ENCODE results near the gene ATG4C. TPM values are rescaled to one million over a fixed set of nuclear protein-coding genes. Genes with fewer than 3 reads are reported as not detected.
"Not testable (repeated sequence)": the region's sequence is repeated elsewhere in the genome, so short reads cannot be mapped to it uniquely, and the experiment has no call there.

ATG4C gene
- total and polyA plus RNA-seq, 2 experiments from 2014 or later = 6.2 to 11.7 TPM

- H3K9me3 ChIP-seq (ENCODE audit: low read depth) = no peaks in the 10 kb centered on the region
- H3K4me1 ChIP-seq (ENCODE audit: insufficient read depth) = peaks cover 7% of the 10 kb centered on the region; the same call in 1 of the 2 replicates
- H3K9ac ChIP-seq = no peak overlapping the region
- no peaks in the 10 kb centered on the region for H3K36me3 ChIP-seq (ENCODE audit: low read depth)
- H4K20me1 ChIP-seq (ENCODE audit: insufficient read depth) = no peaks in the 10 kb centered on the region
- H3F3A ChIP-seq (ENCODE audit: insufficient read depth) = no peaks in the 10 kb centered on the region
- in situ Hi-C loops (cut with MboI) = loop anchor here (10.0 kb wide), 1 partner anchor 578 kb away; no protein-coding TSS in a partner anchor
- H3K9me2 ChIP-seq (ENCODE audit: insufficient read depth) = no peaks in the 10 kb centered on the region
- DNase-seq = no peak
- no peaks in the 10 kb centered on the region for H3K79me2 ChIP-seq (ENCODE audit: insufficient read depth)
- no peaks in the 10 kb centered on the region for H3K27me3 ChIP-seq (replicated peaks; ENCODE audit: insufficient read depth)
- no peak for TF ChIP-seq EZH2phosphoT487 (IDR thresholded peaks at IDR 0.05; ENCODE audit: insufficient read depth, low read depth)
- TF ChIP-seq EZH2 (IDR thresholded peaks at IDR 0.05; ENCODE audit: insufficient read depth, poor library complexity, severe bottlenecking) = no peak
- H2AFZ ChIP-seq = no peak overlapping the region
- H3K4me3 ChIP-seq = no peak overlapping the region
- H3K27ac ChIP-seq = no peak overlapping the region
- WGBS, 2 experiments (ENCODE audit: low coverage in 1 of 2, low lambda C conversion rate in 2 of 2, missing lambda C conversion rate in 2 of 2) = 89 to 94% methylated on average over 32 to 35 of the region's 35 CpGs
- no peak overlapping the region for H3K4me2 ChIP-seq (ENCODE audit: unreplicated experiment)
These were observed 30.6 kb upstream of the ATG4C start for GRCh38 chr1:62753031-62753965.

GRCh38 chr1:62754938-62755337, 29.0 kb upstream of the ATG4C start:
- not testable (repeated sequence) for H3K4me1 ChIP-seq (ENCODE audit: insufficient read depth); H3K79me2 ChIP-seq (ENCODE audit: insufficient read depth); H2AFZ ChIP-seq; H4K20me1 ChIP-seq (ENCODE audit: insufficient read depth); H3K36me3 ChIP-seq (ENCODE audit: low read depth); H3K27ac ChIP-seq; H3K9ac ChIP-seq; H3K9me3 ChIP-seq (ENCODE audit: low read depth); H3K4me3 ChIP-seq; H3K27me3 ChIP-seq (replicated peaks; ENCODE audit: insufficient read depth); H3K4me2 ChIP-seq (ENCODE audit: unreplicated experiment); H3F3A ChIP-seq (ENCODE audit: insufficient read depth); H3K9me2 ChIP-seq (ENCODE audit: insufficient read depth); DNase-seq
- in situ Hi-C loops (cut with MboI) = loop anchor here (10.0 kb wide), 1 partner anchor 580 kb away; no protein-coding TSS in a partner anchor
- WGBS, 2 experiments (ENCODE audit: low coverage in 1 of 2, low lambda C conversion rate in 2 of 2, missing lambda C conversion rate in 2 of 2) = 86 to 87% methylated on average over 13 of the region's 13 CpGs

- not testable (repeated sequence) for DNase-seq; H2AFZ ChIP-seq; H3K9me2 ChIP-seq (ENCODE audit: insufficient read depth); H4K20me1 ChIP-seq (ENCODE audit: insufficient read depth); H3K27me3 ChIP-seq (replicated peaks; ENCODE audit: insufficient read depth); H3K36me3 ChIP-seq (ENCODE audit: low read depth); H3K27ac ChIP-seq; H3K4me1 ChIP-seq (ENCODE audit: insufficient read depth); H3K9me3 ChIP-seq (ENCODE audit: low read depth); H3K9ac ChIP-seq; H3K4me2 ChIP-seq (ENCODE audit: unreplicated experiment); H3F3A ChIP-seq (ENCODE audit: insufficient read depth); H3K4me3 ChIP-seq; H3K79me2 ChIP-seq (ENCODE audit: insufficient read depth)
- WGBS, 2 experiments (ENCODE audit: low coverage in 1 of 2, low lambda C conversion rate in 2 of 2, missing lambda C conversion rate in 2 of 2) = 81 to 84% methylated on average over 5 of the region's 5 CpGs
- in situ Hi-C loops (cut with MboI) = loop anchor here (10.0 kb wide), 1 partner anchor 582 kb away; no protein-coding TSS in a partner anchor
These were observed 27.6 kb upstream of the ATG4C start for GRCh38 chr1:62756255-62756884.

- not testable (repeated sequence) for H4K20me1 ChIP-seq (ENCODE audit: insufficient read depth); H3K4me3 ChIP-seq; H3K79me2 ChIP-seq (ENCODE audit: insufficient read depth); H3K27me3 ChIP-seq (replicated peaks; ENCODE audit: insufficient read depth); H3K27ac ChIP-seq; H2AFZ ChIP-seq; H3K9ac ChIP-seq; H3F3A ChIP-seq (ENCODE audit: insufficient read depth); H3K4me2 ChIP-seq (ENCODE audit: unreplicated experiment); H3K36me3 ChIP-seq (ENCODE audit: low read depth); H3K4me1 ChIP-seq (ENCODE audit: insufficient read depth); H3K9me2 ChIP-seq (ENCODE audit: insufficient read depth); DNase-seq; H3K9me3 ChIP-seq (ENCODE audit: low read depth)
- in situ Hi-C loops (cut with MboI) = loop anchor here (10.0 kb wide), 1 partner anchor 585 kb away; no protein-coding TSS in a partner anchor
- WGBS, 2 experiments (ENCODE audit: low coverage in 1 of 2, low lambda C conversion rate in 2 of 2, missing lambda C conversion rate in 2 of 2) = 89 to 97% methylated on average over 5 of the region's 5 CpGs
These were observed 24.6 kb upstream of the ATG4C start for GRCh38 chr1:62759232-62759875.

- H3K9ac ChIP-seq; H3K4me2 ChIP-seq (ENCODE audit: unreplicated experiment); H3F3A ChIP-seq (ENCODE audit: insufficient read depth); H3K9me3 ChIP-seq (ENCODE audit: low read depth); H3K9me2 ChIP-seq (ENCODE audit: insufficient read depth); H3K4me1 ChIP-seq (ENCODE audit: insufficient read depth); H3K27me3 ChIP-seq (replicated peaks; ENCODE audit: insufficient read depth); in situ Hi-C loops (cut with MboI); H3K79me2 ChIP-seq (ENCODE audit: insufficient read depth); H3K36me3 ChIP-seq (ENCODE audit: low read depth); H3K4me3 ChIP-seq; H2AFZ ChIP-seq; H3K27ac ChIP-seq; DNase-seq; H4K20me1 ChIP-seq (ENCODE audit: insufficient read depth): not testable (repeated sequence)
- 75 to 76% methylated on average over 6 of the region's 6 CpGs for WGBS, 2 experiments (ENCODE audit: low coverage in 1 of 2, low lambda C conversion rate in 2 of 2, missing lambda C conversion rate in 2 of 2)
These were observed 23.7 kb upstream of the ATG4C start for GRCh38 chr1:62760021-62760782.

GRCh38 chr1:62761223-62761870, 22.6 kb upstream of the ATG4C start:
- H3K9me3 ChIP-seq (ENCODE audit: low read depth); H3F3A ChIP-seq (ENCODE audit: insufficient read depth); H3K4me1 ChIP-seq (ENCODE audit: insufficient read depth); H2AFZ ChIP-seq; H4K20me1 ChIP-seq (ENCODE audit: insufficient read depth); H3K9me2 ChIP-seq (ENCODE audit: insufficient read depth); H3K4me3 ChIP-seq; H3K9ac ChIP-seq; H3K36me3 ChIP-seq (ENCODE audit: low read depth); DNase-seq; in situ Hi-C loops (cut with MboI); H3K79me2 ChIP-seq (ENCODE audit: insufficient read depth); H3K27me3 ChIP-seq (replicated peaks; ENCODE audit: insufficient read depth); H3K4me2 ChIP-seq (ENCODE audit: unreplicated experiment); H3K27ac ChIP-seq: not testable (repeated sequence)
- WGBS, 2 experiments (ENCODE audit: low coverage in 1 of 2, low lambda C conversion rate in 2 of 2, missing lambda C conversion rate in 2 of 2) = 89 to 90% methylated on average over 18 to 25 of the region's 30 CpGs

Measured in GM23248 (cell line).